Neural cell (in vitro differentiated cells): Measurements from ENCODE around the gene MMP28. TPM values are rescaled to one million over a fixed set of nuclear protein-coding genes. Genes with fewer than 3 reads are reported as not detected.

ENCODE experiments used
- H2AFZ ChIP-seq: fragments of 200-600, 300-800 bp; sonication (generic), shearing (Covaris generic); 2 replicates; pipeline ENCODE4 v1.6.0; 2014; ENCODE audit warnings: low read depth, mild to moderate bottlenecking, antibody characterized with exemption, low read length, moderate library complexity
- H3F3A ChIP-seq: fragments of 200-600 bp; shearing (Covaris generic); 2 replicates; pipeline ENCODE4 v1.6.1; 2016; ENCODE audit warnings: mild to moderate bottlenecking, moderate library complexity, mixed read lengths, antibody characterized with exemption, low read length; ENCODE audit not compliant: insufficient read depth, poor library complexity, severe bottlenecking
- H3K27ac ChIP-seq: fragments of 200-600, 300-800 bp; sonication (generic), shearing (Covaris generic); 2 replicates; pipeline ENCODE4 v1.5.1; 2014; ENCODE audit warnings: mild to moderate bottlenecking, low read length, moderate library complexity
- H3K27me3 ChIP-seq: fragments of 300-800, 200-600 bp; sonication (generic), shearing (Covaris generic); 2 replicates; pipeline ENCODE4 v1.6.0; 2014; ENCODE audit warnings: mild to moderate bottlenecking, low read depth, low read length, moderate library complexity; ENCODE audit not compliant: insufficient read depth
- H3K36me3 ChIP-seq: fragments of 300-800, 200-600 bp; sonication (generic), shearing (Covaris generic); 2 replicates; pipeline ENCODE4 v1.5.1; 2014; ENCODE audit warnings: mild to moderate bottlenecking, antibody characterized with exemption, low read length, moderate library complexity; ENCODE audit not compliant: insufficient read depth
- H3K4me2 ChIP-seq: fragments of 300-800, 200-600 bp; sonication (generic), shearing (Covaris generic); 2 replicates; pipeline ENCODE4 v1.6.0; 2014; ENCODE audit warnings: mild to moderate bottlenecking, low read length
- H3K4me3 ChIP-seq: fragments of 300-800, 200-600 bp; sonication (generic), shearing (Covaris generic); 2 replicates; pipeline ENCODE4 v1.5.1; 2014; ENCODE audit warnings: mild to moderate bottlenecking, low read length, moderate library complexity
- H3K79me2 ChIP-seq: fragments of 200-600 bp; shearing (Covaris generic); replicated peaks from 2 replicates; pipeline ENCODE4 v1.6.0; 2014; ENCODE audit warnings: mild to moderate bottlenecking, low read length, moderate library complexity; ENCODE audit not compliant: insufficient read depth
- H3K9ac ChIP-seq: fragments of 300-800, 200-600 bp; sonication (generic), shearing (Covaris generic); 2 replicates; pipeline ENCODE4 v1.6.1; 2016; ENCODE audit warnings: mild to moderate bottlenecking, low read length, mixed read lengths
- H3K9me2 ChIP-seq: fragments of 200-600 bp; shearing (Covaris generic); 2 replicates; pipeline ENCODE4 v1.6.1; 2016; ENCODE audit warnings: mild to moderate bottlenecking, low read length, mixed read lengths; ENCODE audit not compliant: insufficient read depth
- H3K9me3 ChIP-seq: fragments of 200-600, 300-800 bp; sonication (generic), shearing (Covaris generic); 2 replicates; pipeline ENCODE4 v1.6.1; 2016; ENCODE audit warnings: mild to moderate bottlenecking, mixed run types, low read length, moderate library complexity, mixed read lengths
- H4K20me1 ChIP-seq: fragments of 200-600 bp; shearing (Covaris generic); 2 replicates; pipeline ENCODE4 v1.6.1; 2016; ENCODE audit warnings: mild to moderate bottlenecking, mixed run types; ENCODE audit not compliant: insufficient read depth
- EP300 ChIP-seq: fragments of 450-650 bp; conservative IDR thresholded peaks from 2 replicates; pipeline ENCODE4 v1.6.1; 2014; ENCODE audit warnings: antibody characterized with exemption, mild to moderate bottlenecking, moderate library complexity; ENCODE audit not compliant: poor library complexity, severe bottlenecking
- MXI1 ChIP-seq: fragments of 450-650 bp; conservative IDR thresholded peaks from 2 replicates; pipeline ENCODE4 v1.6.1; 2014; ENCODE audit warnings: antibody characterized with exemption, mild to moderate bottlenecking; ENCODE audit not compliant: poor library complexity, severe bottlenecking
- POLR2AphosphoS5 ChIP-seq: IDR thresholded peaks from 2 replicates; pipeline ENCODE4 v1.6.1; 2012
- RAD21 ChIP-seq: fragments of 450-650 bp; conservative IDR thresholded peaks from 2 replicates; pipeline ENCODE4 v1.6.1; 2014; ENCODE audit warnings: antibody characterized with exemption, mild to moderate bottlenecking, moderate library complexity
- SMC3 ChIP-seq: fragments of 450-650 bp; conservative IDR thresholded peaks from 2 replicates; pipeline ENCODE4 v1.6.1; 2014; ENCODE audit warnings: antibody characterized with exemption, mild to moderate bottlenecking, moderate library complexity; ENCODE audit not compliant: poor library complexity
- TAF1 ChIP-seq: IDR thresholded peaks from 2 replicates; pipeline ENCODE4 v1.6.1; 2012; ENCODE audit warnings: low read depth
- polyA plus RNA-seq: library from polyadenylated mRNA; depleted of rRNA; stranded (reverse); fragments of >200 nt; gene quantifications from 2 replicates; pipeline ENCODE4 v1.2.3, GENCODE V29; 2014
- TF ChIP-seq, protein P1 (sequence below): IDR thresholded peaks from 2 replicates; pipeline ENCODE4 v1.6.1; 2012; ENCODE audit warnings: borderline replicate concordance
- TF ChIP-seq, protein P2 (sequence below): fragments of 450-650 bp; IDR thresholded peaks from 2 replicates; pipeline ENCODE4 v1.5.1; 2014; ENCODE audit warnings: antibody characterized with exemption, mild to moderate bottlenecking, moderate library complexity; ENCODE audit not compliant: poor library complexity, severe bottlenecking

Gene MMP28
- polyA plus RNA-seq, 1 donor from 2014 or later, result 0.31 TPM

GRCh38 chr17:35717475-35717874 lies 78.0 kb downstream of the MMP28 start:
- Histone ChIP-seq H3K79me2 (no peaks in the 10 kb centered on the region), H2AFZ (no peak overlapping the region), H4K20me1 (no peaks in the 10 kb centered on the region), H3K9ac (no peak overlapping the region), H3K36me3 (peaks cover 17% of the 10 kb centered on the region), H3K9me3 (no peaks in the 10 kb centered on the region), H3K27ac (no peak overlapping the region), H3K4me2 (no peak overlapping the region), H3K9me2 (no peaks in the 10 kb centered on the region), H3K4me3 (no peak overlapping the region), H3F3A (no peaks in the 10 kb centered on the region), H3K27me3 (no peaks in the 10 kb centered on the region)
- TF ChIP-seq POLR2AphosphoS5 (no peak), SMC3 (no peak), EP300 (no peak), RAD21 (no peak), TAF1 (no peak)
- TF ChIP-seq, protein P1, sequence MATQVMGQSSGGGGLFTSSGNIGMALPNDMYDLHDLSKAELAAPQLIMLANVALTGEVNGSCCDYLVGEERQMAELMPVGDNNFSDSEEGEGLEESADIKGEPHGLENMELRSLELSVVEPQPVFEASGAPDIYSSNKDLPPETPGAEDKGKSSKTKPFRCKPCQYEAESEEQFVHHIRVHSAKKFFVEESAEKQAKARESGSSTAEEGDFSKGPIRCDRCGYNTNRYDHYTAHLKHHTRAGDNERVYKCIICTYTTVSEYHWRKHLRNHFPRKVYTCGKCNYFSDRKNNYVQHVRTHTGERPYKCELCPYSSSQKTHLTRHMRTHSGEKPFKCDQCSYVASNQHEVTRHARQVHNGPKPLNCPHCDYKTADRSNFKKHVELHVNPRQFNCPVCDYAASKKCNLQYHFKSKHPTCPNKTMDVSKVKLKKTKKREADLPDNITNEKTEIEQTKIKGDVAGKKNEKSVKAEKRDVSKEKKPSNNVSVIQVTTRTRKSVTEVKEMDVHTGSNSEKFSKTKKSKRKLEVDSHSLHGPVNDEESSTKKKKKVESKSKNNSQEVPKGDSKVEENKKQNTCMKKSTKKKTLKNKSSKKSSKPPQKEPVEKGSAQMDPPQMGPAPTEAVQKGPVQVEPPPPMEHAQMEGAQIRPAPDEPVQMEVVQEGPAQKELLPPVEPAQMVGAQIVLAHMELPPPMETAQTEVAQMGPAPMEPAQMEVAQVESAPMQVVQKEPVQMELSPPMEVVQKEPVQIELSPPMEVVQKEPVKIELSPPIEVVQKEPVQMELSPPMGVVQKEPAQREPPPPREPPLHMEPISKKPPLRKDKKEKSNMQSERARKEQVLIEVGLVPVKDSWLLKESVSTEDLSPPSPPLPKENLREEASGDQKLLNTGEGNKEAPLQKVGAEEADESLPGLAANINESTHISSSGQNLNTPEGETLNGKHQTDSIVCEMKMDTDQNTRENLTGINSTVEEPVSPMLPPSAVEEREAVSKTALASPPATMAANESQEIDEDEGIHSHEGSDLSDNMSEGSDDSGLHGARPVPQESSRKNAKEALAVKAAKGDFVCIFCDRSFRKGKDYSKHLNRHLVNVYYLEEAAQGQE, result no peak
- TF ChIP-seq, protein P2, sequence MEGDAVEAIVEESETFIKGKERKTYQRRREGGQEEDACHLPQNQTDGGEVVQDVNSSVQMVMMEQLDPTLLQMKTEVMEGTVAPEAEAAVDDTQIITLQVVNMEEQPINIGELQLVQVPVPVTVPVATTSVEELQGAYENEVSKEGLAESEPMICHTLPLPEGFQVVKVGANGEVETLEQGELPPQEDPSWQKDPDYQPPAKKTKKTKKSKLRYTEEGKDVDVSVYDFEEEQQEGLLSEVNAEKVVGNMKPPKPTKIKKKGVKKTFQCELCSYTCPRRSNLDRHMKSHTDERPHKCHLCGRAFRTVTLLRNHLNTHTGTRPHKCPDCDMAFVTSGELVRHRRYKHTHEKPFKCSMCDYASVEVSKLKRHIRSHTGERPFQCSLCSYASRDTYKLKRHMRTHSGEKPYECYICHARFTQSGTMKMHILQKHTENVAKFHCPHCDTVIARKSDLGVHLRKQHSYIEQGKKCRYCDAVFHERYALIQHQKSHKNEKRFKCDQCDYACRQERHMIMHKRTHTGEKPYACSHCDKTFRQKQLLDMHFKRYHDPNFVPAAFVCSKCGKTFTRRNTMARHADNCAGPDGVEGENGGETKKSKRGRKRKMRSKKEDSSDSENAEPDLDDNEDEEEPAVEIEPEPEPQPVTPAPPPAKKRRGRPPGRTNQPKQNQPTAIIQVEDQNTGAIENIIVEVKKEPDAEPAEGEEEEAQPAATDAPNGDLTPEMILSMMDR, result no peak

- no peak overlapping the region for H3K4me2 ChIP-seq
- H3K79me2 ChIP-seq, result no peaks in the 10 kb centered on the region
- peaks cover 17% of the 10 kb centered on the region for H3K36me3 ChIP-seq
These were observed 78.5 kb downstream of the MMP28 start for GRCh38 chr17:35716897-35717465.

More at GRCh38 chr17:35716897-35717465, 78.5 kb downstream of the MMP28 start:
- Histone ChIP-seq H3F3A (no peaks in the 10 kb centered on the region), H3K27me3 (no peaks in the 10 kb centered on the region), H3K4me3 (no peak overlapping the region), H4K20me1 (no peaks in the 10 kb centered on the region), H3K9me3 (no peaks in the 10 kb centered on the region), H3K9me2 (no peaks in the 10 kb centered on the region), H2AFZ (no peak overlapping the region), H3K9ac (no peak overlapping the region), H3K27ac (no peak overlapping the region)
- TF ChIP-seq, protein P1, result no peak
- no peak for TF ChIP-seq MXI1
- TF ChIP-seq, protein P2, result no peak
- TF ChIP-seq TAF1, result no peak
- no peak for TF ChIP-seq EP300
